ENCODE data around the gene ATF5. TPM values are rescaled to one million over a fixed set of nuclear protein-coding genes. Genes with fewer than 3 reads are reported as not detected.
A peak's percentile ranks its signal among the peaks of the same experiment; 100 is the strongest.

Gene ATF5
- total and polyA plus RNA-seq, 10 of the 15 experiments (the other 5 are each of a cell fraction or from before 2014, with no cell fraction given): 9.1 to 133 (median 24.0) TPM

- H3K9me3 ChIP-seq (replicated peaks; ENCODE audit: control insufficient read depth, insufficient read depth, low read length): no peaks in the 10 kb centered on the region
- H3K4me3 ChIP-seq: no peak overlapping the region
- in situ Hi-C loops (cut with MboI) (loop anchor here (10.0 kb wide), 1 partner anchor 202 kb away; no protein-coding TSS in a partner anchor), intact Hi-C loops (cut with micrococcal nuclease; ENCODE audit: unreplicated experiment) (no loop called here)
- no peak overlapping the region for H3K9ac ChIP-seq (ENCODE audit: control insufficient read depth, insufficient read depth, low read length)
- 0 out of 2 replicates have a peak, but pooled peaks have one; percentile 4 for TF ChIP-seq ZBED1 (IDR thresholded peaks at IDR 0.05; ENCODE audit: borderline replicate concordance)
- TF ChIP-seq POLR2AphosphoS2 (IDR thresholded peaks at IDR 0.05; ENCODE audit: low read depth, low read length): peak; percentile 75
- peak; percentile 66 for TF ChIP-seq POLR2A (IDR thresholded peaks at IDR 0.05; ENCODE audit: low read depth, low read length)
- no peak for TF ChIP-seq TARDBP (IDR thresholded peaks at IDR 0.05; ENCODE audit: borderline replicate concordance)
- TF ChIP-seq POLR2AphosphoS5 (IDR thresholded peaks at IDR 0.05; ENCODE audit: low read length): peak; percentile 22; the same call in 1 of the 2 replicates
- FAIRE-seq (no peak), ATAC-seq (no peak), DNase-seq (ENCODE audit: low read depth, low spot score) (no peak)
- H4K20me1 ChIP-seq (ENCODE audit: control insufficient read depth, insufficient read depth): no peaks in the 10 kb centered on the region
- H3K27ac ChIP-seq (ENCODE audit: control insufficient read depth, insufficient read depth): no peak overlapping the region
- CTCF ChIA-PET: interaction anchor here (0.6 to 0.7 kb wide), 2 partner anchors 47 to 51 kb away, joined by 3 read pairs; no protein-coding TSS in a partner anchor
- H2AFZ ChIP-seq (ENCODE audit: control insufficient read depth, low read depth, low read length): no peak overlapping the region
- H3K27me3 ChIP-seq (replicated peaks in 1 of 2; ENCODE audit: control insufficient read depth in 2 of 2, insufficient read depth in 2 of 2, low read length in 1 of 2): no peaks in the 10 kb centered on the region
- no peak overlapping the region for H3K4me2 ChIP-seq (ENCODE audit: control insufficient read depth, insufficient read depth)
- peaks cover 6% of the 10 kb centered on the region for H3K4me1 ChIP-seq (ENCODE audit: control insufficient read depth, insufficient read depth, low read length)
- POLR2A ChIA-PET: interaction anchor here (0.8 kb wide), 1 partner anchor 21 kb away, joined by 5 read pairs; no protein-coding TSS in a partner anchor
- 82% methylated on average over 25 of the region's 25 CpGs for WGBS (ENCODE audit: insufficient coverage, insufficient replicate concordance, low lambda C conversion rate, missing lambda C conversion rate)
- H3K79me2 ChIP-seq (ENCODE audit: control insufficient read depth, insufficient read depth, low read length): peaks cover 40% of the 10 kb centered on the region
- peaks cover 6 to 9% of the 10 kb centered on the region in 2 experiments; a peak in 3 of 4 replicates for H3K36me3 ChIP-seq (ENCODE audit: control insufficient read depth in 2 of 2, insufficient read depth in 2 of 2, low read length in 1 of 2)
- SMC1A ChIA-PET (ENCODE audit: uncharacterized antibody, unreplicated experiment): interaction anchor here (1.2 kb wide), 1 partner anchor 21 kb away, joined by 3 read pairs; no protein-coding TSS in a partner anchor
- RAD21 ChIA-PET (ENCODE audit: unreplicated experiment): interaction anchor here (0.6 kb wide), 1 partner anchor 21 kb away, joined by 3 read pairs; no protein-coding TSS in a partner anchor
- BruUV-seq (replicated peaks): no TSS peak
Measured at GRCh38 chr19:49932731-49933131, 3.7 kb downstream of the ATF5 start.

GRCh38 chr19:49933643-49934042 lies 4.6 kb downstream of the ATF5 start:
- ChIA-PET POLR2A (interaction anchor here (0.8 to 1.5 kb wide), 2 partner anchors 14 to 22 kb away, joined by 3 to 5 read pairs; no protein-coding TSS in a partner anchor), SMC1A (ENCODE audit: uncharacterized antibody, unreplicated experiment) (interaction anchor here (1.2 kb wide), 1 partner anchor 22 kb away, joined by 3 read pairs; no protein-coding TSS in a partner anchor), RAD21 (ENCODE audit: unreplicated experiment) (interaction anchor here (0.8 kb wide), 1 partner anchor 64 kb away, joined by 3 read pairs; no protein-coding TSS in a partner anchor), CTCF (interaction anchor here (0.6 to 1.5 kb wide), 3 partner anchors 46 to 50 kb away, joined by 3 to 4 read pairs (median 3); no protein-coding TSS in a partner anchor)
- in situ Hi-C loops (cut with MboI) (loop anchor here (10.0 kb wide), 1 partner anchor 201 kb away; no protein-coding TSS in a partner anchor), intact Hi-C loops (cut with micrococcal nuclease; ENCODE audit: unreplicated experiment) (no loop called here)
- 87% methylated on average over 8 of the region's 8 CpGs for whole genome bisulfite sequencing (ENCODE audit: insufficient coverage, insufficient replicate concordance, low lambda C conversion rate, missing lambda C conversion rate)
- Histone ChIP-seq H3K9me3 (replicated peaks; ENCODE audit: control insufficient read depth, insufficient read depth, low read length) (no peaks in the 10 kb centered on the region), H3K79me2 (ENCODE audit: control insufficient read depth, insufficient read depth, low read length) (peaks cover 32% of the 10 kb centered on the region), H4K20me1 (ENCODE audit: control insufficient read depth, insufficient read depth) (no peaks in the 10 kb centered on the region), H3K9ac (ENCODE audit: control insufficient read depth, insufficient read depth, low read length) (no peak overlapping the region), H3K36me3 (ENCODE audit: control insufficient read depth in 2 of 2, insufficient read depth in 2 of 2, low read length in 1 of 2) (peaks cover 6 to 9% of the 10 kb centered on the region in 2 experiments; a peak in 3 of 4 replicates), H3K27me3 (replicated peaks in 1 of 2; ENCODE audit: control insufficient read depth in 2 of 2, insufficient read depth in 2 of 2, low read length in 1 of 2) (no peaks in the 10 kb centered on the region), H3K27ac (ENCODE audit: control insufficient read depth, insufficient read depth) (no peak overlapping the region), H3K4me2 (ENCODE audit: control insufficient read depth, insufficient read depth) (no peak overlapping the region), H2AFZ (ENCODE audit: control insufficient read depth, low read depth, low read length) (no peak overlapping the region), H3K4me1 (ENCODE audit: control insufficient read depth, insufficient read depth, low read length) (peaks cover 4% of the 10 kb centered on the region), H3K4me3 (no peak overlapping the region)
- DNase-seq (ENCODE audit: low read depth, low spot score) (no peak), ATAC-seq (no peak), FAIRE-seq (no peak)
- no TSS peak for BruUV-seq (replicated peaks)
- TF ChIP-seq CHD4 (IDR thresholded peaks at IDR 0.05) (no peak), ZNF24 (IDR thresholded peaks at IDR 0.05) (no peak), ZNF207 (IDR thresholded peaks at IDR 0.05; ENCODE audit: borderline replicate concordance) (no peak), PML (IDR thresholded peaks at IDR 0.05; ENCODE audit: low read length) (0 out of 2 replicates have a peak, but pooled peaks have one; percentile 26), CUX1 (IDR thresholded peaks at IDR 0.05; ENCODE audit: insufficient replicate concordance, low read depth, low read length) (no peak), KLF5 (IDR thresholded peaks at IDR 0.05; ENCODE audit: partially characterized antibody) (no peak), RBBP5 (conservative IDR thresholded peaks at IDR 0.05) (no peak), POLR2A (IDR thresholded peaks at IDR 0.05; ENCODE audit: low read depth, low read length) (peak; percentile 84), TARDBP (IDR thresholded peaks at IDR 0.05; ENCODE audit: borderline replicate concordance) (no peak), NR2F1 (conservative IDR thresholded peaks at IDR 0.05) (0 out of 2 replicates have a peak, but pooled peaks have one; percentile 17)
